ENCODE results near the gene CHI3L2.
"Not testable (repeated sequence)": the region's sequence is repeated elsewhere in the genome, so short reads cannot be mapped to it uniquely, and the experiment has no call there.

Gene CHI3L2

DNA sequence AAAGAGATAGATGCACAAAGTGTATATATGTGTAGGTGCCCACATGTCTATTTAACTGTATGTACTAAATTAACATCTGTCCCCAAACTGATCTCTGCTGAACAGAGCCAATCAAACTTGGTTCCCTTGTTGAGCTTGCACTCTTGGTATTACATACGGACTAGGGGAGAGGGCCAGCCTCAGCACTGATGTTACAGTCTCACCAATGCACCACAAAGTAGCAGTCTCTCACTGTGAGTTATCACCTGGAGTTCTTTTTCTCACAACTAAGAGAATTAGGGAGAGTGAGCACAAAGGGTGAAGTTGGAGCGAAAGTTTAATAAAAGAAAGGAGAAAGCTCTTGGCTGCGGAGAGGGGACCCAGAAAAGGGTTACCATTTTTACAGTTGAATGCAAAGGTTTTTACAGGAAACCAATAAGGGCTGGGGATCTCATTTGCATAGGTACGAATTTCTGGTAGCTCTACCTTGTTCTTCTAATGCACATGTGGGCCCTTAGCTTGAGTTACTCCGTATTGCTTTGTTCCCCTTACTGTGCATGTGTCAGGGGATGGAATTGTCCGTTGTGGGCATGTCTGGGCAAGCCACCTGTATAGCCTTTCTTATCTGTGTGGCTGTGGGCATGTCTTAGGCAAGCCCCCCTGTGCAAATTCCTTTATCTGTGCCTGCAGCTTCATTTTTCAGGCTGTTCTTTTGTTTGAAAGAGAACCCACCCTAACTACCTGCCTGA lies 13.3 kb upstream of the CHI3L2 start:
- no peaks in the 10 kb centered on the region for H3K79me2 ChIP-seq (ENCODE audit: control insufficient read depth, insufficient read depth, low read length, unreplicated experiment)
- no peak overlapping the region for H3K4me3 ChIP-seq (ENCODE audit: low read depth, low read length)
- H3K36me3 ChIP-seq (ENCODE audit: insufficient read depth, low read length): no peaks in the 10 kb centered on the region
- H2AFZ ChIP-seq (ENCODE audit: low read length, unreplicated experiment): no peak overlapping the region
- H3K4me1 ChIP-seq (ENCODE audit: control insufficient read depth, insufficient read depth, low read length, unreplicated experiment): no peaks in the 10 kb centered on the region
- H3K27me3 ChIP-seq (ENCODE audit: insufficient read depth, low read length): peaks cover 34% of the 10 kb centered on the region
- H3K27ac ChIP-seq (ENCODE audit: low read depth, low read length): no peak overlapping the region

GRCh38 chr1:111214884-111215283 lies 12.6 kb upstream of the CHI3L2 start:
- Histone ChIP-seq H3K4me1 (ENCODE audit: control insufficient read depth, insufficient read depth, low read length, unreplicated experiment) (no peaks in the 10 kb centered on the region), H3K27me3 (ENCODE audit: insufficient read depth, low read length) (peaks cover 27% of the 10 kb centered on the region), H3K36me3 (ENCODE audit: insufficient read depth, low read length) (no peaks in the 10 kb centered on the region), H2AFZ (ENCODE audit: low read length, unreplicated experiment) (no peak overlapping the region), H3K27ac (ENCODE audit: low read depth, low read length) (no peak overlapping the region), H3K4me3 (ENCODE audit: low read depth, low read length) (no peak overlapping the region), H3K79me2 (ENCODE audit: control insufficient read depth, insufficient read depth, low read length, unreplicated experiment) (no peaks in the 10 kb centered on the region)

DNA sequence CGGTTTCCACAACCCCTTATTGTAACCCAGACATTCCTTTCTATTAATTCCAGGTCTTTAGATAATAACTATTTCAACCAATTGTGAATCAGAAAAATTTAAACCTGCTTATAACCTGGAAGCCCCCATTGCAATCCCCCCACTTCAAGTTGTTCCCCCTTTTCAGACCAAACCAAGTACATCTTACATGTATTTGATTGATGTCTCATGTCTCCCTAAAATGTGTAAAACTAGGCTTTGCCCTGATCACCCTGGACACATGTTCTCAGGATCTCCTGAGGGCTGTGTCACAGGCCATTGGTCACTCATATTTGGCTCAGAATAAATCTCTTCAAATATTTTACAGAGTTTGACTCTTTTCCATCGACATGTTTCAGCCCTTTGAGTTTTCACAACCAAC lies 12.2 kb upstream of the CHI3L2 start:
- not testable (repeated sequence) for H3K4me1 ChIP-seq (ENCODE audit: control insufficient read depth, insufficient read depth, low read length, unreplicated experiment); H3K4me3 ChIP-seq (ENCODE audit: low read depth, low read length); H2AFZ ChIP-seq (ENCODE audit: low read length, unreplicated experiment); H3K36me3 ChIP-seq (ENCODE audit: insufficient read depth, low read length); H3K79me2 ChIP-seq (ENCODE audit: control insufficient read depth, insufficient read depth, low read length, unreplicated experiment); H3K27ac ChIP-seq (ENCODE audit: low read depth, low read length)
- H3K27me3 ChIP-seq (ENCODE audit: insufficient read depth, low read length): peaks cover 24% of the 10 kb centered on the region

DNA sequence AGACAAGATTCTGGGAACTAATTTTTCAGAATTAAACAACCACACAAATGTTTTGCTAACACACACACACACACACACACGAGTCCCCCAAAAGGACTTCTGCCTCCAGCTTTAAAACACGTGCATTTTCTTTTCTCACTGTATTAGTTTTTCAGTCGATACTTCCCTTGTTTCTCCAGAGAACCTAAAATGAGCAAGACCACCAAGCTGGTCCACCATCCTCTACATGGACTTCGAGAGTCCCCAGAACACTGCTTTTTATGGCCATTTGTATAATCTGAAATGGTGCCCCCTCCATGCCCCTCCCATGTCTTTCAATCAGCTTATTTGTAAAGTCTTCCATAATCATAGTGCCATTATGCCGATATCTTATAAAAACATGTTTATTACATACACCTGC lies 10.8 kb upstream of the CHI3L2 start:
- H3K27ac ChIP-seq (ENCODE audit: low read depth, low read length): no peak overlapping the region
- peaks cover 17% of the 10 kb centered on the region for H3K27me3 ChIP-seq (ENCODE audit: insufficient read depth, low read length)
- H3K36me3 ChIP-seq (ENCODE audit: insufficient read depth, low read length): no peaks in the 10 kb centered on the region
- no peak overlapping the region for H2AFZ ChIP-seq (ENCODE audit: low read length, unreplicated experiment)
- H3K4me1 ChIP-seq (ENCODE audit: control insufficient read depth, insufficient read depth, low read length, unreplicated experiment): no peaks in the 10 kb centered on the region
- H3K79me2 ChIP-seq (ENCODE audit: control insufficient read depth, insufficient read depth, low read length, unreplicated experiment): no peaks in the 10 kb centered on the region
- no peak overlapping the region for H3K4me3 ChIP-seq (ENCODE audit: low read depth, low read length)

DNA sequence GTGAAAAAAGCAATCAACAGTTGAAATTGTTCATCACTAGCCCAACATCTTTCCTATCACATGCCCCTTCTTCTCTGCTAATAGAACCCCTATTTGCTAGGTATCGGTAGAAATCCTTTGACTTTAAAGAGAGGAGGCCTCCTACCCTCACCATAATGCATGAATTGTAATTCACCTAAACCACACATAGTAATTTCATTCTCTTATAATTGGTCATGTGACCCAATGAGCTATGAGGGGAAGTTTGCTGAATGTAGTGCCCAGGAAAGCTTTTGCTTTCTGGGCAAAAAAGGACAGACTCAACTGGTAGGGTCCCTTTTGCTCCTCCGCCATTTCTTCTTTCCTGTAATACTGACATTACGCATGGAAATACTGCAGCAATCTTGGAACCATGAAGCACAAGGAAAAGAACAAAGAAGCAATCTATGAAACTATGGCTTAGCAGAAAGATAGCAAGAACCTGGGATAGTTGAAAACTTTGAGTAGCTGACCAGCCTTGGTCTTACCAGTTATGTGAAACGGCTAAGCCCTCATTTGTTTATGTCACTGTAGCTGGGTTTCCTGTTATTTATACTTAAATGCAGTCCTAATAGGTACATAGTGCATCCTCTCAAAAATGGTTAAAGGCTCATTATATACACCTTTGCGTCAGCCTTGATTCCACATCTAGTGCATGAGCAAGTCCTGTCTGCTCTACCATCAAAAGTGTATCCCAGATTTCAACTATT lies 10.2 kb upstream of the CHI3L2 start:
- Histone ChIP-seq H3K4me1 (ENCODE audit: control insufficient read depth, insufficient read depth, low read length, unreplicated experiment) (no peaks in the 10 kb centered on the region), H3K27me3 (ENCODE audit: insufficient read depth, low read length) (peaks cover 13% of the 10 kb centered on the region), H2AFZ (ENCODE audit: low read length, unreplicated experiment) (no peak overlapping the region), H3K79me2 (ENCODE audit: control insufficient read depth, insufficient read depth, low read length, unreplicated experiment) (no peaks in the 10 kb centered on the region), H3K4me3 (ENCODE audit: low read depth, low read length) (no peak overlapping the region), H3K27ac (ENCODE audit: low read depth, low read length) (no peak overlapping the region), H3K36me3 (ENCODE audit: insufficient read depth, low read length) (no peaks in the 10 kb centered on the region)

GRCh38 chr1:111218701-111219556 lies 8.6 kb upstream of the CHI3L2 start:
- H3K79me2 ChIP-seq (ENCODE audit: control insufficient read depth, insufficient read depth, low read length, unreplicated experiment): no peaks in the 10 kb centered on the region
- no peak overlapping the region for H3K4me3 ChIP-seq (ENCODE audit: low read depth, low read length)
- H3K27ac ChIP-seq (ENCODE audit: low read depth, low read length): no peak overlapping the region
- peaks cover 8% of the 10 kb centered on the region; the same call in 1 of the 2 replicates for H3K27me3 ChIP-seq (ENCODE audit: insufficient read depth, low read length)
- no peaks in the 10 kb centered on the region for H3K4me1 ChIP-seq (ENCODE audit: control insufficient read depth, insufficient read depth, low read length, unreplicated experiment)
- no peak overlapping the region for H2AFZ ChIP-seq (ENCODE audit: low read length, unreplicated experiment)
- no peaks in the 10 kb centered on the region for H3K36me3 ChIP-seq (ENCODE audit: insufficient read depth, low read length)

- Histone ChIP-seq H2AFZ (ENCODE audit: low read length, unreplicated experiment) (no peak overlapping the region), H3K27me3 (ENCODE audit: insufficient read depth, low read length) (peaks cover 8% of the 10 kb centered on the region; the same call in 1 of the 2 replicates), H3K79me2 (ENCODE audit: control insufficient read depth, insufficient read depth, low read length, unreplicated experiment) (no peaks in the 10 kb centered on the region), H3K27ac (ENCODE audit: low read depth, low read length) (no peak overlapping the region), H3K36me3 (ENCODE audit: insufficient read depth, low read length) (no peaks in the 10 kb centered on the region), H3K4me1 (ENCODE audit: control insufficient read depth, insufficient read depth, low read length, unreplicated experiment) (no peaks in the 10 kb centered on the region), H3K4me3 (ENCODE audit: low read depth, low read length) (no peak overlapping the region)
These were observed 7.8 kb upstream of the CHI3L2 start for GRCh38 chr1:111219557-111220286.

DNA sequence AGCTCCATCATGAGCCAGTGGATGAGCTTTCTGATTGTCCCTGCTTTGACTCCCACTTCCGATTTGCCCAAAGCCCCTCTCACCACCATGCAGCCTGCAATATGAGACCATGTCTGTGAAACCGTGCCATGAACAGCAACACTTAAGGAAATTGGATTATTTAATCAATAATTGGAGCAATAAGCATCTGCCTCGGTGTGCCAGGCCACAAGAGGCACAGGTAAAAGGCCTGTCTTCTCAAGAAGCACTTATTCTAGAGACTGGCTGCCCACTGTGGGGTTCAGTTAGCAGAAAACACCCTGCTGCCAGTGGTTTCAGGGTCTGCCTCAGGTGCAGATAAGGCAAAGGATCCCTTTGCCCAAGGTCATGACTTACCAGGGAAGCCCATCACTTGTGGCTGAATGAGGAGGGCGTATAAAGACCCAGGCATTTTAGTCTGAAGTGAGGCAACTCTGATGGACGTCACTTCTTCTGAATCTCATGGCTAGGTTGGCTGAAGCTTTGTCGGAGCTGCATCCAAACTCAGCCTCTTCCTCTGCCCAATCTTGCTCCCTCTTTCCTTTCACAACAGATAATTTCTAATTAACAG lies 7.1 kb upstream of the CHI3L2 start:
- H3K27ac ChIP-seq (ENCODE audit: low read depth, low read length): no peak overlapping the region
- peaks cover 8% of the 10 kb centered on the region; the same call in 1 of the 2 replicates for H3K27me3 ChIP-seq (ENCODE audit: insufficient read depth, low read length)
- no peak overlapping the region for H2AFZ ChIP-seq (ENCODE audit: low read length, unreplicated experiment)
- H3K4me1 ChIP-seq (ENCODE audit: control insufficient read depth, insufficient read depth, low read length, unreplicated experiment): no peaks in the 10 kb centered on the region
- H3K79me2 ChIP-seq (ENCODE audit: control insufficient read depth, insufficient read depth, low read length, unreplicated experiment): no peaks in the 10 kb centered on the region
- no peak overlapping the region for H3K4me3 ChIP-seq (ENCODE audit: low read depth, low read length)
- H3K36me3 ChIP-seq (ENCODE audit: insufficient read depth, low read length): no peaks in the 10 kb centered on the region

DNA sequence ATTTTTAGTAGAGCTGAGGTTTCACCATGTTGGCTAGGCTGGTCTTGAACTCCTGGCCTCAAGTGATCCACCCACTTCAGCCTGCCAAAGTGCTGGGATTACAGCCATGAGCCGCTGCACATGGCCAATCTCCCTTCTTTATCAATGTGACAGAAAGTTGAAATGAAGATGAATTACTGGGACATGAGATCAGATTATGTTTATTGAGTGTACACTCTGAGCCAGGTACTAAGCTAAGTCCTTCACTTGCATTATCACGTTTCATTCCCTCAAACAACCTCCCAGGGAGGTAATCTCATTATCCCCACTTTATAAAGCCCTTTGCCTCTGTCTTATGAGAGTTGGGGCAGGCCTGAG lies 6.3 kb upstream of the CHI3L2 start:
- Histone ChIP-seq H3K27ac (ENCODE audit: low read depth, low read length) (no peak overlapping the region), H3K79me2 (ENCODE audit: control insufficient read depth, insufficient read depth, low read length, unreplicated experiment) (no peaks in the 10 kb centered on the region), H2AFZ (ENCODE audit: low read length, unreplicated experiment) (no peak overlapping the region), H3K4me1 (ENCODE audit: control insufficient read depth, insufficient read depth, low read length, unreplicated experiment) (no peaks in the 10 kb centered on the region), H3K4me3 (ENCODE audit: low read depth, low read length) (no peak overlapping the region), H3K27me3 (ENCODE audit: insufficient read depth, low read length) (peaks cover 8% of the 10 kb centered on the region; the same call in 1 of the 2 replicates), H3K36me3 (ENCODE audit: insufficient read depth, low read length) (no peaks in the 10 kb centered on the region)
